Measurements from ENCODE around the gene CAV3.

Gene CAV3

DNA sequence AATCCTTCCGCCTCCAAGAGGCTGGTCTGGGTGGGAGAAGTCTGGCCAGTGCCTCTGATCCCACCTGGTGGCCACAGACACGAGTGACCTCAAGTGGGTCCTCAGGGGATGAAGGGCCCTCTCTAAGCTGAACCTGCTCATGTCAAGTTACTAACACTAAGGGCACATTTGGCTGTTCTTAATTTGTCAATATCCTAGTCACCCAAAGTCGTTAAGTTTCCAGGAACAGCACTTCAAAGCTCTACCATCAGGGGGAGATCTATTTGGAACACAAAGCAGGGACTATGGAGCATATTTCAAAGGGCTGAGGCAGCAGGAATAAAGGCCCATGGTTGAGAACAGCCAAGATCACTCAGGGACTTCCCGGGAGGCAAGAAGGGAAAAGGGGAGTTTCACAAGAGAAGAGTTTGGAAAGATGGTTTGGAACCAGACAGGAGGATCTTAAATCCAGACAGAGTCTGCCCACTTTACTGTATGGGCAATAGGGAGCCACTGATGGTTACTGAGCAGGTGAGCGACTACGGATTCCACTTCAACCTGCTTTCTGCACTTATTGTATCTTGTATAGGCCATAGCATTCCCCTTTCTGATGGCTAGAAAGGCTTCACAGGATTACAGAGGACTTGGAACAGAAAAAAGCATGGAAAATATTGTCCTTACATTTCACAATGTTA is 22.1 kb downstream of the CAV3 start:
- no peaks in the 10 kb centered on the region for H3K9me3 ChIP-seq (ENCODE audit: control extremely low read depth in 1 of 5, control insufficient read depth in 4 of 5, insufficient read depth in 2 of 5, low read depth in 1 of 5, low read length in 4 of 5)
- POLR2A ChIA-PET: no interaction called here
- no peaks in the 10 kb centered on the region for H3K4me1 ChIP-seq (ENCODE audit: control extremely low read depth in 1 of 4, control insufficient read depth in 4 of 4, insufficient read depth in 4 of 4, low read length in 3 of 4)
- 88% methylated on average over 4 of the region's 6 CpGs for WGBS (ENCODE audit: insufficient coverage)
- CTCF ChIA-PET: no interaction called here
- H3K27me3 ChIP-seq (replicated peaks in 2 of 5; ENCODE audit: control insufficient read depth in 4 of 5, insufficient read depth in 5 of 5, low read length in 4 of 5): no peaks in the 10 kb centered on the region
- no peak for DNase-seq
- no peak overlapping the region for H3K4me3 ChIP-seq (ENCODE audit: control insufficient read depth in 1 of 7, extremely low read depth in 1 of 7, insufficient read depth in 4 of 7, low read depth in 2 of 7, low read length in 6 of 7)
- no peak overlapping the region for H3K27ac ChIP-seq (ENCODE audit: insufficient read depth in 1 of 2, low read depth in 1 of 2, low read length in 2 of 2, poor library complexity in 1 of 2, severe bottlenecking in 2 of 2)
- no peaks in the 10 kb centered on the region for H3K36me3 ChIP-seq (ENCODE audit: control insufficient read depth in 4 of 4, insufficient read depth in 4 of 4, low read length in 3 of 4)

DNA sequence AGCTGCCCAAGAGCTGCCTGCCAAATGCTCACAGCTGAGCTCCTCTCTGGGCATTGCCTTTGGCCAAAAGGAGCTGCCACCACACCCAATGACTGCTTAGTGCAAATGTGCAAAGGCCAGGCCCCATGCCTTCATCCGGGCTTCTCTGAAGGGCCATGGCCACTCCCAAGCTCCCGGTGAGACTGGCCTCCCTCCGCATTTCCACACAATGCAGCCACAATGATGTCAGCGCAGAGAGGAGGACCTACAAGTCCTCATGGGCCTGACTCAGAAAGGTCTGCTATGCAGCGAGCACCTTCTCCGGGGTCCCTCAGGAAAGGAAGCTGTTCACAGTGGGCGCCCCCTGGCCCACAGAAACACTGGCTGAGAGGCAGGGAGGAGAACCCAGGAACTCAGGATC is 23.1 kb downstream of the CAV3 start:
- Histone ChIP-seq H3K27ac (ENCODE audit: insufficient read depth in 1 of 2, low read depth in 1 of 2, low read length in 2 of 2, poor library complexity in 1 of 2, severe bottlenecking in 2 of 2) (no peak overlapping the region), H3K36me3 (ENCODE audit: control insufficient read depth in 4 of 4, insufficient read depth in 4 of 4, low read length in 3 of 4) (no peaks in the 10 kb centered on the region), H3K4me1 (ENCODE audit: control extremely low read depth in 1 of 4, control insufficient read depth in 4 of 4, insufficient read depth in 4 of 4, low read length in 3 of 4) (no peaks in the 10 kb centered on the region), H3K9me3 (ENCODE audit: control extremely low read depth in 1 of 5, control insufficient read depth in 4 of 5, insufficient read depth in 2 of 5, low read depth in 1 of 5, low read length in 4 of 5) (no peaks in the 10 kb centered on the region), H3K27me3 (replicated peaks in 2 of 5; ENCODE audit: control insufficient read depth in 4 of 5, insufficient read depth in 5 of 5, low read length in 4 of 5) (no peaks in the 10 kb centered on the region), H3K4me3 (ENCODE audit: control insufficient read depth in 1 of 7, extremely low read depth in 1 of 7, insufficient read depth in 4 of 7, low read depth in 2 of 7, low read length in 6 of 7) (no peak overlapping the region)
- 89% methylated on average over 7 of the region's 7 CpGs for WGBS (ENCODE audit: insufficient coverage)
- ChIA-PET CTCF (no interaction called here), POLR2A (no interaction called here)
- DNase-seq: no peak

DNA sequence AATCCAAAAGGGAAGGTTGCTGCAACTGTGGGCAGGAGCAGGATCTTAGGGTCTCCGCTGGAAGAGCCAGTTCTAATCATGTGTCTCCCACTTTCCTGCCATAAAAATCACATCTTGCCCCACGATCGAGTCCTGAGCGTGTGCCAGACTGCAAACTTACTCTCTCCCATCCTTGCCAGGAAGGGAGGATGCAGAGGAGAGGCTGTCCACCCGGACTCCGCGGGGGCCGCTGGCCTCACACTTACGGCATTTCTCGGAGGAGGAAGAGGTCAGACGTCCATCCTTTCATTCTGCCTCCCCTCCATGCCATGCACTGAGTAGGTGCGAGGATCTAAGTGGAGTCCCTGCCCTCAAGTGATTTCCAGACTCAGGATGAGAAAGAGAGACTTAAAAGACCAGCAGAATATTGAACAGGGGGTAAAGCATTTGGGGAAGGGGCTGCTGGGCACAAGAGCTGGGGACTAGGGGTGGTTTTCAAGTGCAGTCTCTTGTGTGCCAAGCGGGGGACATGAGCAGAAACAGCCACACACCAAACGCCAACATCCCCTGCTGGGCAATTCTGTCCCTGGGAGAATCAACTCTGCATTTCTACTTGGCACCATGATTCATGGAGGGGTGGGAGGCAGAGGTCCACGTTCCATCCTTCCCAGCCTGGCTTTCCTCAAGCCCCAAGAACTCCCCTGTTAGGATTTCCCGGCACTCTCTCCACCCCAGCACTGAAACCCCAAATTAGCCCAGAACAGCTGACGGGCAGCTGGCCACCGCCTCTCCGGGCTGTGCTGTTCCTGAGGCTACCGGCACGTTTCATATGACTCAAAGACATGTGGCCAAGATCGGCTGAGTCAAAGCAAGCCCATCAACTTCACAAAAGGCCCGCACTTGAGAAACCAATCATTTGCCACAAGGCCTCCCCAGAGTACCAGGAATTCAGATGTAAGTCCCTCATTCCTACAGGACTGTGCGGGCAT is 24.2 kb downstream of the CAV3 start:
- no peaks in the 10 kb centered on the region for H3K9me3 ChIP-seq (ENCODE audit: control extremely low read depth in 1 of 5, control insufficient read depth in 4 of 5, insufficient read depth in 2 of 5, low read depth in 1 of 5, low read length in 4 of 5)
- ChIA-PET CTCF (interaction anchor here (2.8 kb wide), 1 partner anchor 12 kb away, joined by 13 read pairs; the partner anchor contains the start of gene OXTR), POLR2A (no interaction called here)
- no peak overlapping the region for H3K4me3 ChIP-seq (ENCODE audit: control insufficient read depth in 1 of 7, extremely low read depth in 1 of 7, insufficient read depth in 4 of 7, low read depth in 2 of 7, low read length in 6 of 7)
- H3K4me1 ChIP-seq (ENCODE audit: control extremely low read depth in 1 of 4, control insufficient read depth in 4 of 4, insufficient read depth in 4 of 4, low read length in 3 of 4): no peaks in the 10 kb centered on the region
- H3K27me3 ChIP-seq (replicated peaks in 2 of 5; ENCODE audit: control insufficient read depth in 4 of 5, insufficient read depth in 5 of 5, low read length in 4 of 5): peaks cover 0 to 2% (median 0%) of the 10 kb centered on the region in 5 experiments
- no peaks in the 10 kb centered on the region for H3K36me3 ChIP-seq (ENCODE audit: control insufficient read depth in 4 of 4, insufficient read depth in 4 of 4, low read length in 3 of 4)
- DNase-seq: no peak
- H3K27ac ChIP-seq (ENCODE audit: insufficient read depth in 1 of 2, low read depth in 1 of 2, low read length in 2 of 2, poor library complexity in 1 of 2, severe bottlenecking in 2 of 2): no peak overlapping the region
- WGBS (ENCODE audit: insufficient coverage): 93% methylated on average over 16 of the region's 24 CpGs

DNA sequence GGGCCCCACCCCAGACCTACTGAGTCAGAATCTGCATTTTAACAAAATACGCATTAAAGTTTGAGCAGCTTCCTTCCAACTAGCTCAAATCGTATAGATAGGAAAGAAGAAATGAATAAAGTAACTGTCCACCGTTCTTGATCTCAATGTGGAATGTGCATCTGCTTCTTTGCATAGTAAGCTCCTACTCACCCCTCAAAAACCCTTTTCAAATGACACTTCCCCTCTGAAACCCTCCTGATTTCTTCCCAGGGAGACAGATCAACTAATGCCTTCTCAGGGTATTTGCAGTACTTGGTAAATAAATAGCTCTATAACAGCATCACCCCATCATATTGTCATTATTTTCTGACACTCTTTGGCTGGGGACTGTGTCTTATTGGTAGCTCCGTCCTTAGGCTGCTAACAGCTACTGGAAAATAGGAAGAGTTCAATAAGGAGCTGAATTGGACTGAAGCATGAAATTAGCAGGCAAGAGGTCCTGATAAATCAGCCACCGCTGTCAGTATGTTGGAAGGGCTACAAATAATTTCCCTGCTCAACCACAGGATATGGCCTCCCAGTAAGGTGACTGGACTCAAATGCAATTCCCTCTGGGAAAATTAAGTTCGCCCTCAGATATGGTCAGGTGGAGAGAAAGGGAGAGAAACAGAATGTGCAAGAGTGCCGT is 25.6 kb downstream of the CAV3 start:
- Histone ChIP-seq H3K9me3 (ENCODE audit: control extremely low read depth in 1 of 5, control insufficient read depth in 4 of 5, insufficient read depth in 2 of 5, low read depth in 1 of 5, low read length in 4 of 5) (no peaks in the 10 kb centered on the region), H3K4me3 (ENCODE audit: control insufficient read depth in 1 of 7, extremely low read depth in 1 of 7, insufficient read depth in 4 of 7, low read depth in 2 of 7, low read length in 6 of 7) (no peak overlapping the region), H3K36me3 (ENCODE audit: control insufficient read depth in 4 of 4, insufficient read depth in 4 of 4, low read length in 3 of 4) (no peaks in the 10 kb centered on the region), H3K27ac (ENCODE audit: insufficient read depth in 1 of 2, low read depth in 1 of 2, low read length in 2 of 2, poor library complexity in 1 of 2, severe bottlenecking in 2 of 2) (no peak overlapping the region), H3K27me3 (replicated peaks in 2 of 5; ENCODE audit: control insufficient read depth in 4 of 5, insufficient read depth in 5 of 5, low read length in 4 of 5) (peaks cover 0 to 2% (median 0%) of the 10 kb centered on the region in 5 experiments), H3K4me1 (ENCODE audit: control extremely low read depth in 1 of 4, control insufficient read depth in 4 of 4, insufficient read depth in 4 of 4, low read length in 3 of 4) (no peaks in the 10 kb centered on the region)
- DNase-seq: no peak
- ChIA-PET POLR2A (no interaction called here), CTCF (interaction anchor here (2.8 kb wide), 1 partner anchor 10 kb away, joined by 13 read pairs; the partner anchor contains the start of gene OXTR)
- WGBS (ENCODE audit: insufficient coverage): 94% methylated on average over 7 of the region's 7 CpGs

DNA sequence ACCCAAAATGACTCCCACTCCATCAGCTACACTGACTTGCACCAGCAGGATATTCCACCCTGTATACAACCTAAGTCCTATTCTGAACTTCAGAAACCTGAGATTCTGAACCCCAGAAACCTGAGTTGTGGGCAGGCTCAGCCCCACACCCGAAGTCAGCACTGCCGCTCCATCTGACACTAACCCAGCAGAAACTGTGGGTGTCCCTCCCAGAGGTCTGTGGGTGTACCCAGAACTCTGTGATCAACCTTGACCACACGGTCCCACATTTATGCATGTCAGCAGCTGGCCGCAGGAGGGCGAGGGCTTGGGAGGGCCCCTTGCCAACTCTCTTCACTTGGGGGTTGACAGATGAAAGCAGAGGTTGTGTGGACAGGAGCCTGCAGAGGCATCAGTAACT is 26.5 kb downstream of the CAV3 start:
- Histone ChIP-seq H3K4me1 (ENCODE audit: control extremely low read depth in 1 of 4, control insufficient read depth in 4 of 4, insufficient read depth in 4 of 4, low read length in 3 of 4) (no peaks in the 10 kb centered on the region), H3K27me3 (replicated peaks in 2 of 5; ENCODE audit: control insufficient read depth in 4 of 5, insufficient read depth in 5 of 5, low read length in 4 of 5) (peaks cover 0 to 4% (median 0%) of the 10 kb centered on the region in 5 experiments), H3K27ac (ENCODE audit: insufficient read depth in 1 of 2, low read depth in 1 of 2, low read length in 2 of 2, poor library complexity in 1 of 2, severe bottlenecking in 2 of 2) (no peak overlapping the region), H3K36me3 (ENCODE audit: control insufficient read depth in 4 of 4, insufficient read depth in 4 of 4, low read length in 3 of 4) (no peaks in the 10 kb centered on the region), H3K9me3 (ENCODE audit: control extremely low read depth in 1 of 5, control insufficient read depth in 4 of 5, insufficient read depth in 2 of 5, low read depth in 1 of 5, low read length in 4 of 5) (no peaks in the 10 kb centered on the region), H3K4me3 (ENCODE audit: control insufficient read depth in 1 of 7, extremely low read depth in 1 of 7, insufficient read depth in 4 of 7, low read depth in 2 of 7, low read length in 6 of 7) (no peak overlapping the region)
- ChIA-PET CTCF (interaction anchor here (2.8 kb wide), 1 partner anchor 9 kb away, joined by 13 read pairs; the partner anchor contains the start of gene OXTR), POLR2A (no interaction called here)
- WGBS (ENCODE audit: insufficient coverage): 100% methylated on average over 3 of the region's 5 CpGs
- DNase-seq: no peak

DNA sequence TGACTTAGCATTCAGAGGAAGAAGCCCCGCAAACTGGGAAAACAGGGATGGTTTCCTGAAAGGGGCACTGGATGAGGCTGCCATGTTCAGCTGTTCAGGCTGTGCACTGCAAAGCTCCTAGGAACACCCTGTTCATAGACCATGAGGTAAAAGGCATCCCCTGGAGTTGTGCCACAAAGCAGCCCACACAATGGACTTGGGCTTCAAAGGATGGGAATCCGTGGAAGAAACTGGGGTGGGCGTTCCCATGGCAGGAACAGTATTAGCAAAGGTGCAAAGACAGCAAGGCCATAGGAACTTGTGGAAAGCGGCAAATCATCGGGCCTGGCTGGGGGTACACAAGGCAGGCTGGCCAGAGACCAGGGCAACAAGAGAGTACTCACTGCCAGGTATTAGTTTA is 26.9 kb downstream of the CAV3 start:
- no peak for DNase-seq
- H3K4me3 ChIP-seq (ENCODE audit: control insufficient read depth in 1 of 7, extremely low read depth in 1 of 7, insufficient read depth in 4 of 7, low read depth in 2 of 7, low read length in 6 of 7): no peak overlapping the region
- no peaks in the 10 kb centered on the region for H3K9me3 ChIP-seq (ENCODE audit: control extremely low read depth in 1 of 5, control insufficient read depth in 4 of 5, insufficient read depth in 2 of 5, low read depth in 1 of 5, low read length in 4 of 5)
- peaks cover 0 to 5% (median 0%) of the 10 kb centered on the region in 5 experiments for H3K27me3 ChIP-seq (replicated peaks in 2 of 5; ENCODE audit: control insufficient read depth in 4 of 5, insufficient read depth in 5 of 5, low read length in 4 of 5)
- 95% methylated on average over 5 of the region's 5 CpGs for WGBS (ENCODE audit: insufficient coverage)
- ChIA-PET POLR2A (no interaction called here), CTCF (interaction anchor here (2.8 kb wide), 1 partner anchor 9 kb away, joined by 13 read pairs; the partner anchor contains the start of gene OXTR)
- H3K4me1 ChIP-seq (ENCODE audit: control extremely low read depth in 1 of 4, control insufficient read depth in 4 of 4, insufficient read depth in 4 of 4, low read length in 3 of 4): no peaks in the 10 kb centered on the region
- H3K27ac ChIP-seq (ENCODE audit: insufficient read depth in 1 of 2, low read depth in 1 of 2, low read length in 2 of 2, poor library complexity in 1 of 2, severe bottlenecking in 2 of 2): no peak overlapping the region
- no peaks in the 10 kb centered on the region for H3K36me3 ChIP-seq (ENCODE audit: control insufficient read depth in 4 of 4, insufficient read depth in 4 of 4, low read length in 3 of 4)

Data from common myeloid progenitor, CD34-positive (primary cell).